ENCODE measurements around the gene SMAD6.

Gene SMAD6

DNA sequence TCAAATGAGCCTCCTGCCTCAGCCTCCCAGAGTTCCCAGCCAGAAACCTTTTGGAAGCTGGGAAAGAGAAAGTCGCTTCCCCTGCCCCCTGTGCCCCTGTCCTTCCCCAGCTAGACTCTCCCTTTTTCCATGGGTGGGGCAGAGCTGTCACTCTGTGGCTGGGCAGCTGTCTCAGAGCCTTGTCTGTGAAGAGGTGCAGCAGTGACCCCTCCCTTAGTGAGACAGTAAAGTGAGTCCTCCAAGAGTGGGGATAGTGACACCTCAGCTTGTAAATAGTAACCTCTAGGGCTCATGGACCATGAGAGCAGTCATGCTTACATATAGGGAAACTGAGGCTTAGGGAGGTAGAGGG lies 76.3 kb downstream of the SMAD6 start:
- DNase-seq: no peak

DNA sequence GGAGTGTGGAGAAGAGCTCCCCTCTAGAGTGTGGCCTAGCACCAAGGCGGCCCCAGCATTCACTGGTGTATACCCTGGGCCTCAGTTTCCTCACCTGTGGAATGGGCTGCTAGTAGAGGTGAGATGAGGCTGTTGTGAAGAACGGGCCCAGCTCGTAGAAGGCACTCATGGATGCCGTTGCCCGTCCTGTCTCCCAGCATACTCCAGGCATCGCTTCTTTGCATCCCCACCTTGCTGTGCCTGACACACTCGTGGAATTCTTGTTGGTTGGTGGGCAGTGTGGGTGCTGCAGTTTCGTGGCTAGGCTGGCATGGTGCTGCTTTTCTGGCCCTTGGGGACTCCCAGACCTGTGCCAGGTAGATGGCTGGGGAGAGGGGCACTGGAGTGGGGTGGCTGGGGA lies 76.7 kb downstream of the SMAD6 start:
- no peak for DNase-seq

- no peak for DNase-seq
Observed at GRCh38 chr15:66779331-66780009, 77.4 kb downstream of the SMAD6 start.

DNA sequence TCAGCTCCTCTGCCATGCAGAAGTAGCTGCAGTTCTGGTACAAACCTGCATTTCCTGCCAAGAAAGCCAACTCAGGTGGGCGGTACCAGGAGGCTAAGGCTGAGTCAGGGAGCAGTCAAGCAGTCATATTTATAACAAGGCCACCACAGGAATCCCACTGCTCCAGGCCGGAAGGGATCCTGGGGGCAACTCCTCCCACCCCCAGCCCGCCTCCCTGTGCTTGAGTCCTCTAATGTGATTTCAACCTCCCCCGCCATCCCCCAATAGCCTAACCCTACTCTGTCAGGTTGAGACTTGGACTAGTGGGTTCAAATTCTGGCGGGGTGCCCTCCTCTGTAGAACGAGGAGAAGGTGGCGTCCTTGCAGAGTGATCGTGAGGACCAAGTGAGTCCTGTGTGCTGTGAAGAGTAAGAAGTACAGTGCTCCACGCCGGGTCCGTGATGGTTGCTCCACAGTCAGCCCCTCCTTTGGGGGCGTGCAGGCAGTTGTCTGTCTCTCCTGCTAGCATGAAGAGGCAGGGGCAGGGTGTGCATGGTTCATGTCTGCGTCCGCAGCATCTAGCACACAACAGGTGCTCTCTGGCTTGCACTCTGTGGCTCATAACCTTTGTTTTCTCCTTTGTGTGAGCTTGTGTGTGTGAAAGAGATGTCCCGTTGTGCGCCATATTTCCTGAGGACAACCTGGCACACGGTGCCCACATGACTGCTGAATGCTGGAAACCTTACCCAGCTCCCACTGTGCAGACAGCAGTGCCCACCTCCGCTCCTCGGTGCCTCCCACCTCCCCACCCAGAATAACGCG lies 78.3 kb downstream of the SMAD6 start:
- no peak for DNase-seq

DNA sequence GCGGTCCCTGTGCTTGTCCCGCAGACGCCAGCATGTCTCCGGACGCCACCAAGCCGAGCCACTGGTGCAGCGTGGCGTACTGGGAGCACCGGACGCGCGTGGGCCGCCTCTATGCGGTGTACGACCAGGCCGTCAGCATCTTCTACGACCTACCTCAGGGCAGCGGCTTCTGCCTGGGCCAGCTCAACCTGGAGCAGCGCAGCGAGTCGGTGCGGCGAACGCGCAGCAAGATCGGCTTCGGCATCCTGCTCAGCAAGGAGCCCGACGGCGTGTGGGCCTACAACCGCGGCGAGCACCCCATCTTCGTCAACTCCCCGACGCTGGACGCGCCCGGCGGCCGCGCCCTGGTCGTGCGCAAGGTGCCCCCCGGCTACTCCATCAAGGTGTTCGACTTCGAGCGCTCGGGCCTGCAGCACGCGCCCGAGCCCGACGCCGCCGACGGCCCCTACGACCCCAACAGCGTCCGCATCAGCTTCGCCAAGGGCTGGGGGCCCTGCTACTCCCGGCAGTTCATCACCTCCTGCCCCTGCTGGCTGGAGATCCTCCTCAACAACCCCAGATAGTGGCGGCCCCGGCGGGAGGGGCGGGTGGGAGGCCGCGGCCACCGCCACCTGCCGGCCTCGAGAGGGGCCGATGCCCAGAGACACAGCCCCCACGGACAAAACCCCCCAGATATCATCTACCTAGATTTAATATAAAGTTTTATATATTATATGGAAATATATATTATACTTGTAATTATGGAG lies 79.1 kb downstream of the SMAD6 start:
- no peak for DNase-seq

GRCh38 chr15:66782785-66783184 lies 80.7 kb downstream of the SMAD6 start:
- DNase-seq: no peak

- DNase-seq: no peak
Observed at GRCh38 chr15:66783314-66783713, 81.3 kb downstream of the SMAD6 start.

DNA sequence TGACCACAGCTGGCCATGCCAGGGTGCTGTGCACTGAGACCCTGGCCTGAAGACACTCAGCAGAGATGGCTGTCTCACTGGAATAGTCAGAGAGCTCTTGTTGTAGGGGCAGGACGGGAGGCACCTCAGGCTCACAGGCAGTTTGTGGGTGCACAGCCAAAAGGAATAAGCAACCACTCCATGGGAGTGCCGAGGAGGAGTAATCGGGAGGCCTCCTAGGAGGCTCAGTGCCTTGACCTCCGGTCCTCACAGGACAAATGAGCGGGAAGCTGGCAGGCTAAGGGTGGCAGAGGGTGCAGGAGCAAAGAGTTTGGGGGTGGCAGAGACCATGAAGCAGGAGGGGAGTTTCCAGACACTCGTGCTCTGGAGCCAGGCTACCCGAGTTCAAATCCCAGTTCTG lies 81.7 kb downstream of the SMAD6 start:
- no peak for DNase-seq

DNA sequence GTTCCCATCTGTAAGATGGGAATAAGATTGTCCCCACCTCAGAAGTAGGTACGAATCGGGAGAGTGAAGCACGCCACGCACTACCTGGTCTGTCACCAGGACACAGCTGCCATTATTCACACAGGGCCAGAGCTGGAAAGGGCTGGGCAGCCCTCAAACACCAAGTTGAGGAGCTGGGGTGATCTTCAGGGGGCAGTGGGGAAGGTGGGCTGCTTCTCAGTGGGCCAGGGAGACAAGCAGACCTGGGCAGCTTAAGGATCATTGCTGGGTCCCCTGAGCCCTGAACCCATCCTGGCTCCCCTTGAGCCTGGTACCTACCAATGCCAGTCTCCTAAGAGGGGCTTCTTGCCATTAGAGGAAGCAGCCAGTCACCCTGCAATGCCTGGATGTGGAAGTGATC lies 82.1 kb downstream of the SMAD6 start:
- DNase-seq: no peak

- no peak for DNase-seq
Observed at GRCh38 chr15:66785637-66786036, 83.6 kb downstream of the SMAD6 start.

DNA sequence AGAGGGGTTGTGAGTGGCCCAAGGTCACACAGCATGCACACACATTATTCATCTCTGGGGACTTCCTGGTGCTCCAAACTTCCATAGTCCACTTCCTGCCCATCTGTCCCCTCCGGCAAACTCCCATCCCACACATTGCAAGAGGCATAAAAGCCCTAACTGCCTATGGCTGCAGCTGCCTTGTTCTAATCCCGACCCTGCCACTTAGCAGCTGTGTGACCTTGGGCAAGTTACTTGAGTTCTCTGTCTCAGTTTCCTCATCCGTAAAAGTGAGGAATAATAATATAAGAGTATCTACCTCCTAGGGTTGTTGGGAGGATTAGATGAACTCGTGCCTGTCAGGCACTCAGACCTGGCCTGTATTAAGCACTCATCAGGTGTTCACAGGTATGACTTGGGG lies 84.2 kb downstream of the SMAD6 start:
- DNase-seq: no peak

DNA sequence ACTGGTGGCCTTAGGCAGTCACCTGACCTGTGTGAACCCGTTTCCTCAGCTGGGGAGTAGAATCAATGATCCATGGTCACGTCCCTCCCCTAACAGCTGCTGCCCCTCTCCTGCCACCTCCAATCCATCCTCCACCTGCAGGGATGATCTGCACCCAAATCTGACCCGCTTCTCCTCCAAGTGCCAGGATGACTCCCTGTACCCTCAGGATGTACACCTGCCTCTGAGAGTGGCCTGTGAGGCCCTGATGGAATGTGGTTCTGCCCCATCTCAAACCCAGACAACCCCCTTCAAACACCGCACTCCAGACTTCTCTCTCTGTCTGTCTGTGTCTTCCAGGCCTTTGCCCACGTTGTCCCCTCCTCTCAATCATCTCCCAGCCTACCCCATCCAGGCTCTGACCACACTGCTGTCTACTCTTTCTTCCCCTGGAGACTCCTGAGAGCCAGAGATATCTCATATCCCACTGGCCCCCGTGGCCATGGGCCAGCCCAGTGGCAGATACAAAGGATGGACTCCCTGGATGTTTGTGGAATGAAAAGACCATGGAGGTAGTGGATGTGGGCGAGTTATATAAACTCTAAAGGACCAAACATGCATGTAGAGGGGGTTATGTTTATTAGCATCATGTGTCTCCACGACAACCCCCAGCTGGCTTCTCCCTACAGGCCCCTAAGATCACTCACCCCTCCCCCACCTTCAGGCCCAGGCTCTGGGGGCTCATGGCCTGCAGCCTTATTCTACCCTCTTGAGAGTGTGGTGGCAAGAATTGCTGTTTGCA lies 84.9 kb downstream of the SMAD6 start:
- no peak for DNase-seq

DNA sequence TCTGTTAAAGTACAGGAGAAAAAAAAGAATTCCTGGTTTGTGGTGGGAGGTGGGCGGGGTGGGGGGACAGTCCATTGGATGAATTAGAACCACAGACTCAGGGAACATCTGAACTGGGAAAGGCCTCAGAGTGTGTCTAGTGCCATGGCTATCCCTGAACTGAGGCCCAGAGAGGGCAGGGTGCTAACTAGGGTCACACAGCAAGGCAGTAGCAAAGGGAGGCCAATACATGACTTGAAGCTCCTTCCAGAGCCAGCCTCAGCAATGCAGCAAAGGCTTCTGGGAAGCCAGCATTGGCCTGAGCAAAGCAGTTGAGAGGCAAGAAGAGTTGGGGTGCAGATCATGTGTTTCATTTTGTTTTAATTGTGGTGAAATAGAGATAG lies 85.4 kb downstream of the SMAD6 start:
- DNase-seq: no peak

- no peak for DNase-seq
Observed at GRCh38 chr15:66788024-66788423, 86.0 kb downstream of the SMAD6 start.

GRCh38 chr15:66789029-66790025 lies 87.3 kb downstream of the SMAD6 start:
- DNase-seq: no peak

DNA sequence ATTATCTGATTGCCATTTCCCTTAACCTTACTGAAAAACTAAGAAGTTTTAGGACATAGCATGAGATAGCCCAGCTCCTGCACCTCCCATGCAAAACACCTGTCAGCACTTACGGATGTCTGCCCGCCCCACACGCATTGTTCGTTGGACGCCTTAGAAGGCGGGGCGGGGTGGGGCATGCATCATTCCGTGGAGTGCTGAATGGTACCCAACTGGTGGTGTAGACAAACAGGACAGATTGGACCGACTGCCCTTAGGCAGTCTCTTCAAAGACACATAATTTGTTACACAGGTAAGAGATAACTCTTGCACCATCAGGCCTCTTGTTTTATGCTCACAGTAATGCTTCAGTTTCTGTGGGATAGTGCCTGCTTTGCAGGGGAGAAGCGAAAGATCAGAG lies 93.8 kb downstream of the SMAD6 start:
- DNase-seq: no peak

- DNase-seq: no peak
Observed at GRCh38 chr15:66796343-66796742, 94.3 kb downstream of the SMAD6 start.

GRCh38 chr15:66797921-66798320 lies 95.9 kb downstream of the SMAD6 start:
- DNase-seq: no peak

DNA sequence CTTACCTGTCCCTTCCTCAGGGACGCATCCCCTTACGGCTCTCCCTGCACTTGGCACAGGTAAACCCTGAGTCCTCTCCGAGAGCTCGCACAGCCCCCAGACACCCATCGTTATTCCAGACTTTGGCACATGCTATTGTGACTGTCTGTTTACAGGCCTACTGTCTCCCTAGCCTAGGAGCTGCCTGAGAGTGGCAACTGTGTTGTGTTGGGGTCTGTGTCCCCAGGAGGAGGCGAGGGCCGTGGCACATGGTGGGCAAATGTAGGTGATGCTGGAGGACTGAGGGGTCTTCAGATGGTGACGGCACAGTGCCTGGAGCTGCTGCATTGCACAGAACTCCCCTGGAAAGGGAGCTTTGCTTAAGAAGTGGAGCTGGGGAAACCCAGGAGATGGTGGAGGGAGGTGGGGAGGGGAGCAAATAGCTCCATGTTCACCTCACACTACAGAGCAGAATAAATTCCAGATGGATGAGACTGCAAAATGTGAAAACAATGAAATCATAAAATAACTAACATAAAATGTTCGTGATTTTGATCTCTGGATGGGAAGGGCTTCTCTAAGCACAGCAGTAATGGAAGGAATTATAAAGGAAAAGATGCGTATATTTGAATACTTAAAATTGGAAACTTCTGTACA lies 96.5 kb downstream of the SMAD6 start:
- no peak for DNase-seq

- DNase-seq: no peak
Observed at GRCh38 chr15:66799242-66799641, 97.2 kb downstream of the SMAD6 start.

DNA sequence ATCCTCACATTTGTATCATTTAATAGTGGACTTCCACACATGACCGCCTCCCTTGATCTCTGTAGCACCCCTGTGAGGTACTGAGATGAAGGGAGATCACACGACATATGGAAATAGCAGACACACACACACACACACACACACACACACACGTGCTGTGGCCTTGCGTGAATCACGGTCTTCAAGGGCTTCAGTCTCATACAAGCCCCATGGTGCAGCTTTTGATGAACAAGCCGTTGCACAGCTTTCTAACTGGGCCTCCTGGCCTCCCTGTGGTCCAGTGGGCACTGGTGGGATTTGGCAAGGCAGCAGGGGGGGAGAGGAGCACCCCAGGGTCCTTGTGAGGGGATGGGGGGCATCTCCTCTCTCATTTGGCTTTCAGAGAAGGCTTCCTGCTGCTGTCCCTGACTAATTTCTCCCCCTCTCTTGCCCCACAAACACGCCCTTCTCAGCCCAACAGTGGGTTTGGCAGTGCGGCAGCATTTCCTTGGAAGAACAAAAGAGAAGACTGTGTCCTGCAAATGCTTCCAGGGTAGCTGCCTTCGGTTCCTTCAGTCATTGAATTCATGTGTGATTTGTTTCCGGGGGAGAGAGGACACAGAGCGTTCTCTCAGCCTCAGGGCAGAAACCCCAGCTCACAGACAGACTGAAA lies 98.7 kb downstream of the SMAD6 start:
- DNase-seq: no peak
